ENCODE measurements around the gene PHC2. TPM values are rescaled to one million over a fixed set of nuclear protein-coding genes. Genes with fewer than 3 reads are reported as not detected.
"Not testable (repeated sequence)": the region's sequence is repeated elsewhere in the genome, so short reads cannot be mapped to it uniquely, and the experiment has no call there.

Gene PHC2
- total RNA-seq, 2 donors from 2014 or later = 98.3 to 127 TPM

GRCh38 chr1:33295450-33296081, 135.3 kb downstream of the PHC2 start:
- intact Hi-C loops (cut with DNase I) = loop anchor here (5.0 kb wide), 3 partner anchors 42 to 172 kb away; no protein-coding TSS in a partner anchor
- DNase-seq (ENCODE audit: low spot score) = peak; percentile 96

GRCh38 chr1:33295023-33295422, 135.9 kb downstream of the PHC2 start:
- peak; percentile 68 for DNase-seq (ENCODE audit: low spot score)
- intact Hi-C loops (cut with DNase I) = loop anchor here (5.0 kb wide), 3 partner anchors 42 to 172 kb away; no protein-coding TSS in a partner anchor

GRCh38 chr1:33294071-33295010, 136.6 kb downstream of the PHC2 start:
- DNase-seq (ENCODE audit: low spot score) = peak; percentile 71
- intact Hi-C loops (cut with DNase I) = loop anchor here (5.0 kb wide), 3 partner anchors 43 to 173 kb away; no protein-coding TSS in a partner anchor

- intact Hi-C loops (cut with DNase I) = loop anchor here in 1 of 2 donors (1.0 kb wide), 1 partner anchor 29 kb away; no protein-coding TSS in a partner anchor
- peak; percentile 79 for DNase-seq (ENCODE audit: low spot score)
Measured at GRCh38 chr1:33292726-33293340, 138.1 kb downstream of the PHC2 start.

- intact Hi-C loops (cut with DNase I); DNase-seq (ENCODE audit: low spot score): not testable (repeated sequence)
Measured at GRCh38 chr1:33290615-33291014, 140.3 kb downstream of the PHC2 start.

GRCh38 chr1:33289858-33290154, 141.1 kb downstream of the PHC2 start:
- no peak for DNase-seq (ENCODE audit: low spot score)
- intact Hi-C loops (cut with DNase I) = no loop called here

GRCh38 chr1:33288976-33289857, 141.7 kb downstream of the PHC2 start:
- intact Hi-C loops (cut with DNase I) = loop anchor here in 1 of 2 donors (1.0 kb wide), 1 partner anchor 31 kb away; no protein-coding TSS in a partner anchor

GRCh38 chr1:33287317-33287716, 143.6 kb downstream of the PHC2 start:
- no peak for DNase-seq (ENCODE audit: low spot score)
- intact Hi-C loops (cut with DNase I) = no loop called here

More at GRCh38 chr1:33288976-33289857, 141.7 kb downstream of the PHC2 start:
- DNase-seq (ENCODE audit: low spot score) = no peak

GRCh38 chr1:33286451-33287185, 144.3 kb downstream of the PHC2 start:
- intact Hi-C loops (cut with DNase I) = no loop called here
- no peak for DNase-seq (ENCODE audit: low spot score)

- intact Hi-C loops (cut with DNase I) = no loop called here
Measured at GRCh38 chr1:33284049-33284448, 146.8 kb downstream of the PHC2 start.

GRCh38 chr1:33282791-33283190, 148.1 kb downstream of the PHC2 start:
- no peak for DNase-seq (ENCODE audit: low spot score)
- intact Hi-C loops (cut with DNase I) = no loop called here

More at GRCh38 chr1:33284049-33284448, 146.8 kb downstream of the PHC2 start:
- no peak for DNase-seq (ENCODE audit: low spot score)

- intact Hi-C loops (cut with DNase I) = no loop called here
- DNase-seq (ENCODE audit: low spot score) = peak; percentile 74
Measured at GRCh38 chr1:33281554-33282303, 149.2 kb downstream of the PHC2 start.

- intact Hi-C loops (cut with DNase I) = no loop called here
- peak; percentile 64 for DNase-seq (ENCODE audit: low spot score)
Measured at GRCh38 chr1:33280091-33280661, 150.7 kb downstream of the PHC2 start.

- peak; percentile 58 for DNase-seq (ENCODE audit: low spot score)
- intact Hi-C loops (cut with DNase I) = no loop called here
Measured at GRCh38 chr1:33277488-33278084, 153.3 kb downstream of the PHC2 start.

- peak; percentile 72 for DNase-seq (ENCODE audit: low spot score)
- intact Hi-C loops (cut with DNase I) = no loop called here
Measured at GRCh38 chr1:33276573-33277298, 154.2 kb downstream of the PHC2 start.

Data from posterior vena cava (tissue), 2 donors.